ENCODE measurements around the gene OR51B5. TPM values are rescaled to one million over a fixed set of nuclear protein-coding genes. Genes with fewer than 3 reads are reported as not detected.
"Not testable (repeated sequence)": the region's sequence is repeated elsewhere in the genome, so short reads cannot be mapped to it uniquely, and the experiment has no call there.

Gene OR51B5
- total and polyA plus RNA-seq, 2 donors (not counting 1 experiment from before 2014, with no cell fraction given) = 0.67 TPM; not detected in 1

GRCh38 chr11:5366856-5367255 lies 23.5 kb upstream of the OR51B5 start:
- POLR2A ChIA-PET = no interaction called here
- Mint-ChIP-seq H3K9me3 (ENCODE audit: insufficient read depth) (no peaks in the 10 kb centered on the region), H3K4me1 (no peaks in the 10 kb centered on the region), H3K27me3 (peaks cover 16% of the 10 kb centered on the region), H3K27ac (no peak overlapping the region), H3K4me3 (no peak overlapping the region)
- H4K20me1 ChIP-seq (ENCODE audit: control insufficient read depth, insufficient read depth, low read length, poor library complexity, severe bottlenecking) = no peaks in the 10 kb centered on the region
- H3K27me3 ChIP-seq (replicated peaks in 1 of 4; ENCODE audit: control extremely low read depth in 1 of 4, control insufficient read depth in 3 of 4, insufficient read depth in 4 of 4, low read length in 3 of 4) = peaks cover 0 to 4% (median 0%) of the 10 kb centered on the region in 4 experiments
- CTCF ChIA-PET = no interaction called here
- no peak overlapping the region for H3K4me2 ChIP-seq (replicated peaks; ENCODE audit: low read depth, low read length, poor library complexity, severe bottlenecking)
- H3K9me3 ChIP-seq (ENCODE audit: control extremely low read depth in 1 of 3, control insufficient read depth in 2 of 3, insufficient read depth in 1 of 3, low read length in 2 of 3) = no peaks in the 10 kb centered on the region
- no peaks in the 10 kb centered on the region for H3K4me1 ChIP-seq (ENCODE audit: control insufficient read depth in 2 of 2, insufficient read depth in 2 of 2, low read length in 2 of 2)
- intact Hi-C loops (cut with micrococcal nuclease) = no loop called here
- H2AFZ ChIP-seq (ENCODE audit: insufficient read depth, low read depth, low read length, poor library complexity, severe bottlenecking) = no peak overlapping the region
- H3K79me2 ChIP-seq (ENCODE audit: control insufficient read depth, insufficient read depth, low read length) = no peaks in the 10 kb centered on the region
- no peak for DNase-seq
- no peak overlapping the region for H3K9ac ChIP-seq (ENCODE audit: low read length)
- no peak for ATAC-seq (ENCODE audit: low read depth)
- WGBS (ENCODE audit: insufficient coverage) = 60% methylated on average over 1 of the region's 1 CpG
- no peaks in the 10 kb centered on the region for H3K36me3 ChIP-seq (replicated peaks in 1 of 2; ENCODE audit: control extremely low read depth in 1 of 2, control insufficient read depth in 1 of 2, extremely low read depth in 1 of 2, insufficient read depth in 2 of 2, low read length in 1 of 2)
- no peak overlapping the region for H3K4me3 ChIP-seq (ENCODE audit: control extremely low read depth in 1 of 5, extremely low read depth in 1 of 5, insufficient read depth in 1 of 5, low read depth in 2 of 5, low read length in 4 of 5)
- no peak overlapping the region for H3K27ac ChIP-seq (ENCODE audit: low read length in 2 of 2)
- no peak for TF ChIP-seq EZH2 (IDR thresholded peaks at IDR 0.05; ENCODE audit: borderline replicate concordance, insufficient read depth, low read depth, low read length, poor library complexity, severe bottlenecking)
- no peak for TF ChIP-seq CTCF (IDR thresholded peaks at IDR 0.05)

GRCh38 chr11:5366365-5366764 lies 23.0 kb upstream of the OR51B5 start:
- intact Hi-C loops (cut with micrococcal nuclease); CTCF ChIA-PET; H3K79me2 ChIP-seq (ENCODE audit: control insufficient read depth, insufficient read depth, low read length); H2AFZ ChIP-seq (ENCODE audit: insufficient read depth, low read depth, low read length, poor library complexity, severe bottlenecking); H3K4me3 ChIP-seq (ENCODE audit: control extremely low read depth in 1 of 5, extremely low read depth in 1 of 5, insufficient read depth in 1 of 5, low read depth in 2 of 5, low read length in 4 of 5); H3K4me1 Mint-ChIP-seq; POLR2A ChIA-PET; H3K36me3 ChIP-seq (replicated peaks in 1 of 2; ENCODE audit: control extremely low read depth in 1 of 2, control insufficient read depth in 1 of 2, extremely low read depth in 1 of 2, insufficient read depth in 2 of 2, low read length in 1 of 2); H3K27ac ChIP-seq (ENCODE audit: low read length in 2 of 2); H3K27me3 ChIP-seq (replicated peaks in 1 of 4; ENCODE audit: control extremely low read depth in 1 of 4, control insufficient read depth in 3 of 4, insufficient read depth in 4 of 4, low read length in 3 of 4); H3K4me1 ChIP-seq (ENCODE audit: control insufficient read depth in 2 of 2, insufficient read depth in 2 of 2, low read length in 2 of 2); H3K4me2 ChIP-seq (replicated peaks; ENCODE audit: low read depth, low read length, poor library complexity, severe bottlenecking); H4K20me1 ChIP-seq (ENCODE audit: control insufficient read depth, insufficient read depth, low read length, poor library complexity, severe bottlenecking); H3K9ac ChIP-seq (ENCODE audit: low read length); H3K4me3 Mint-ChIP-seq; H3K9me3 Mint-ChIP-seq (ENCODE audit: insufficient read depth); ATAC-seq (ENCODE audit: low read depth); H3K27ac Mint-ChIP-seq; DNase-seq; H3K9me3 ChIP-seq (ENCODE audit: control extremely low read depth in 1 of 3, control insufficient read depth in 2 of 3, insufficient read depth in 1 of 3, low read length in 2 of 3): not testable (repeated sequence)
- 93% methylated on average over 6 of the region's 6 CpGs for WGBS (ENCODE audit: insufficient coverage)
- peaks cover 16% of the 10 kb centered on the region for H3K27me3 Mint-ChIP-seq
